HG03558 (cell line): Measurements from ENCODE around the gene BMPR1A.
"Not testable (repeated sequence)": the region's sequence is repeated elsewhere in the genome, so short reads cannot be mapped to it uniquely, and the experiment has no call there.

Experiments
- ATAC-seq: cut with Tn5 transposase; IDR thresholded peaks from one replicate; pipeline ENCODE4 v1.9.1; 2021; ENCODE audit warnings: moderate number of reproducible peaks; ENCODE audit not compliant: unreplicated experiment; ENCODE audit errors: extremely low read depth

Gene BMPR1A

GRCh38 chr10:86929468-86930380 lies 173.3 kb downstream of the BMPR1A start:
- no peak for ATAC-seq

- ATAC-seq: no peak
Measured at GRCh38 chr10:86931872-86932271, 175.5 kb downstream of the BMPR1A start.

- ATAC-seq: no peak
Measured at GRCh38 chr10:86932674-86933073, 176.3 kb downstream of the BMPR1A start.

- not testable (repeated sequence) for ATAC-seq
Measured at GRCh38 chr10:86934162-86934711, 177.8 kb downstream of the BMPR1A start.

GRCh38 chr10:86936661-86937501 lies 180.5 kb downstream of the BMPR1A start:
- ATAC-seq: no peak

- ATAC-seq: no peak
Measured at GRCh38 chr10:86937502-86938154, 181.2 kb downstream of the BMPR1A start.

- no peak for ATAC-seq
Measured at GRCh38 chr10:86938260-86938659, 181.8 kb downstream of the BMPR1A start.

GRCh38 chr10:86940076-86940475 lies 183.7 kb downstream of the BMPR1A start:
- not testable (repeated sequence) for ATAC-seq

GRCh38 chr10:86940677-86941076 lies 184.3 kb downstream of the BMPR1A start:
- ATAC-seq: no peak

- ATAC-seq: no peak
Measured at GRCh38 chr10:86941426-86941825, 185.0 kb downstream of the BMPR1A start.

GRCh38 chr10:86941991-86942421 lies 185.6 kb downstream of the BMPR1A start:
- no peak for ATAC-seq

- no peak for ATAC-seq
Measured at GRCh38 chr10:86942441-86943315, 186.3 kb downstream of the BMPR1A start.

GRCh38 chr10:86943316-86944030 lies 187.1 kb downstream of the BMPR1A start:
- no peak for ATAC-seq

- no peak for ATAC-seq
Measured at GRCh38 chr10:86944031-86944419, 187.6 kb downstream of the BMPR1A start.

GRCh38 chr10:86944471-86944870 lies 188.1 kb downstream of the BMPR1A start:
- ATAC-seq: no peak

- ATAC-seq: no peak
Measured at GRCh38 chr10:86944907-86945306, 188.5 kb downstream of the BMPR1A start.

GRCh38 chr10:86945361-86946212 lies 189.2 kb downstream of the BMPR1A start:
- ATAC-seq: no peak
